Measurements from ENCODE around the gene SRRM3. TPM values are rescaled to one million over a fixed set of nuclear protein-coding genes. Genes with fewer than 3 reads are reported as not detected.

Gene SRRM3
- total and polyA plus RNA-seq, 9 of the 15 experiments (the other 6 are each of a cell fraction or from before 2014, with no cell fraction given): 0.04 to 0.91 (median 0.46) TPM; not detected in 2

GRCh38 chr7:76267894-76268183 is 66.1 kb downstream of the SRRM3 start:
- Histone ChIP-seq H3K9me3 (replicated peaks; ENCODE audit: control insufficient read depth, insufficient read depth, low read depth, low read length) (no peaks in the 10 kb centered on the region), H3K9me1 (ENCODE audit: control insufficient read depth, insufficient read depth, low read length) (no peaks in the 10 kb centered on the region), H3K4me3 (no peak overlapping the region), H3K4me1 (replicated peaks in 1 of 2; ENCODE audit: control insufficient read depth in 2 of 2, insufficient read depth in 2 of 2, low read length in 2 of 2) (peaks cover 0 to 15% of the 10 kb centered on the region in 2 experiments; a peak in 4 of 5 replicates), H3K79me2 (ENCODE audit: control insufficient read depth, insufficient read depth, low read length) (no peaks in the 10 kb centered on the region), H4K20me1 (replicated peaks; ENCODE audit: control insufficient read depth, insufficient read depth, low read length) (peaks cover 9% of the 10 kb centered on the region; the same call in 1 of the 2 replicates), H2AFZ (ENCODE audit: low read depth, low read length) (no peak overlapping the region), H3K36me3 (ENCODE audit: control insufficient read depth, insufficient read depth, low read length) (no peaks in the 10 kb centered on the region), H3K4me2 (ENCODE audit: insufficient read depth, low read length) (no peak overlapping the region), H3K9ac (ENCODE audit: insufficient read depth in 1 of 2, low read depth in 2 of 2, low read length in 2 of 2) (no peak overlapping the region), H3K27me3 (ENCODE audit: control insufficient read depth in 2 of 2, insufficient read depth in 2 of 2, low read length in 2 of 2) (peaks cover 19 to 38% of the 10 kb centered on the region in 2 experiments; a peak in 4 of 5 replicates), H3K27ac (ENCODE audit: extremely low read depth, low read depth, low read length) (no peak overlapping the region)
- DNase-seq (ENCODE audit: extremely low read depth in 1 of 4, low spot score in 3 of 4) (no peak), FAIRE-seq (no peak), ATAC-seq (no peak)
- ChIA-PET POLR2A (interaction anchor here (0.6 to 1.0 kb wide), 2 partner anchors 17 to 101 kb away, joined by 3 read pairs; no protein-coding TSS in a partner anchor), CTCF (ENCODE audit: low intra/inter-chr PET ratio) (no interaction called here)
- no TSS peak for BruUV-seq (replicated peaks)
- 4% methylated on average over 4 of the region's 4 CpGs for WGBS (ENCODE audit: insufficient coverage, low coverage, missing lambda C conversion rate)
- intact Hi-C loops (cut with micrococcal nuclease): no loop called here
- in situ Hi-C loops (cut with MboI): no loop called here
- TF ChIP-seq MAFG (tag; conservative IDR thresholded peaks at IDR 0.05) (no peak), NCOA4 (IDR thresholded peaks at IDR 0.05; ENCODE audit: partially characterized antibody) (no peak), ZNF583 (CRISPR knock-in tag; IDR thresholded peaks at IDR 0.05) (no peak), ADNP (tag; IDR thresholded peaks at IDR 0.05) (no peak), ZNF143 (CRISPR knock-in tag; IDR thresholded peaks at IDR 0.05) (no peak), NFATC3 (IDR thresholded peaks at IDR 0.05) (no peak), PHF20 (IDR thresholded peaks at IDR 0.05; ENCODE audit: partially characterized antibody) (no peak), MYNN (IDR thresholded peaks at IDR 0.05) (no peak), MYNN (CRISPR knock-in tag; IDR thresholded peaks at IDR 0.05) (no peak), CREB3 (tag; conservative IDR thresholded peaks at IDR 0.05; ENCODE audit: low read depth) (no peak), SMAD2 (IDR thresholded peaks at IDR 0.05; ENCODE audit: low read depth, low read length) (no peak), MITF (IDR thresholded peaks at IDR 0.05) (no peak), CREB1 (IDR thresholded peaks at IDR 0.05) (no peak), CREB1 (CRISPR knock-in tag; IDR thresholded peaks at IDR 0.05) (no peak), ZBTB12 (CRISPR knock-in tag; IDR thresholded peaks at IDR 0.05) (no peak), ILK (tag; IDR thresholded peaks at IDR 0.05; ENCODE audit: borderline replicate concordance, low read depth) (no peak), MCM3 (IDR thresholded peaks at IDR 0.05) (no peak), E2F6 (IDR thresholded peaks at IDR 0.05; ENCODE audit: borderline replicate concordance in 1 of 2, extremely low read depth in 1 of 2, insufficient read depth in 1 of 2, insufficient read length in 1 of 2, low read depth in 1 of 2, low read length in 1 of 2, poor library complexity in 1 of 2, severe bottlenecking in 1 of 2) (no peak)
- TF ChIP-seq, protein P1, sequence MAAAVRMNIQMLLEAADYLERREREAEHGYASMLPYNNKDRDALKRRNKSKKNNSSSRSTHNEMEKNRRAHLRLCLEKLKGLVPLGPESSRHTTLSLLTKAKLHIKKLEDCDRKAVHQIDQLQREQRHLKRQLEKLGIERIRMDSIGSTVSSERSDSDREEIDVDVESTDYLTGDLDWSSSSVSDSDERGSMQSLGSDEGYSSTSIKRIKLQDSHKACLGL (CRISPR knock-in tag; IDR thresholded peaks at IDR 0.05; ENCODE audit: borderline replicate concordance, poor library complexity, severe bottlenecking): no peak

All from K562 (cell line).